Measurements from ENCODE around the gene USP50.
"Not testable (repeated sequence)": the region's sequence is repeated elsewhere in the genome, so short reads cannot be mapped to it uniquely, and the experiment has no call there.

Gene USP50

DNA sequence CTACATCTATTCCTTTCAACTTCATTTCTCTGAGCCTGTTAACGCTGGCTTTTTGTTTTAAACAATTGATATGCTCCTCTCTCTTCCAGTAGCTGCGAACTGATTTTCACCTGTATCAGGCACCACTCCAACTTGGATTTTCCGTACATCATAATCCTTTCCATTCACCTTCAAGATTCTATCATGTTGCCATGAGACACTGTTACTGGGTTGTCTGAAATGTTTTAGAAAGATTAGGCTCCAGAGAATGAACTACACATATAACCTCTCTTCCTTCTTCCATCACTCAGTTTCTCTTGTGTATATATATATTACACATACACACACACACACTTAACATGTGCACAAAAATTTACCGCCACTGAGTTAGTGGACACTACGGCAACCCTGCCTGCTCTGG, at the start of gene USP50:
TSS of gene USP50 (minus strand) at position 101 of the 400 bp plus-strand sequence. CDS start 141 bp downstream, outside the sequence.
- DNase-seq: no peak

DNA sequence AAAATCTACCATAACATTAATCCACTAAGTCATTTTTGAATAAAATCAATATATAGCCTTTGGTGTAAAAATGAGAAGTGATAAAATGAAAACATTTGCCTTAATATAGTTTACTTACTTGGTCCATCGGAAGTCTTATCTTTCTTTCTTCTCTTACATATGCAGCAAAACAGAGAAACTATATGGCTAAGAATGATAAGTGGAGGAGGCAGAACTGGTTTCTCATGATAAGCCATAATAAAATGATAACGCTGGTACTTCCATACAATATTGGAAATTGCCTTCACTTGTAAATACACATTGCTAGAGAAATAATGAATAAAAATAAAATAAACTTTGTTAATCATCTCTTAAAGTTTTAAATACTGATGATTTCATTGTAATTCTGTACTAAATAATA, 47.8 kb upstream of the USP50 start:
- DNase-seq: no peak

- DNase-seq: no peak
Measured at GRCh38 chr15:50593761-50594160, 47.3 kb upstream of the USP50 start.

DNA sequence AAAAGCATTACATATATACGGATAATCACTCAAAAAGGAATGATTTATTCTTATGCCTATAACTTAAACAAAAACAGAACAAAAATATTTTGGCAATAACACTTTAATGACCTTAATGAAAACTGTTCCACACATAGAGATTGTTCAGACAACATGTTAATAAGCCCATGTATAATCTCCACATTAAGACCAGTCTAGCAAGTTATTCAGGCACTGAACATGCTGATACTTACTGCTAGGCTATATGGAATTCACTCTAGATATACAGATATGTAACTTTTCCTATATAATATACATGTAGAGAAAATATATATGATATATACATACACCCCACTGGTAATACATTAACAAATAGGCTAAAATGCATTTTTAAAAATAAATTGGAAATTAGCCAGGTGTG, 43.8 kb upstream of the USP50 start:
- no peak for DNase-seq

GRCh38 chr15:50577492-50577891, 31.0 kb upstream of the USP50 start:
- no peak for DNase-seq

DNA sequence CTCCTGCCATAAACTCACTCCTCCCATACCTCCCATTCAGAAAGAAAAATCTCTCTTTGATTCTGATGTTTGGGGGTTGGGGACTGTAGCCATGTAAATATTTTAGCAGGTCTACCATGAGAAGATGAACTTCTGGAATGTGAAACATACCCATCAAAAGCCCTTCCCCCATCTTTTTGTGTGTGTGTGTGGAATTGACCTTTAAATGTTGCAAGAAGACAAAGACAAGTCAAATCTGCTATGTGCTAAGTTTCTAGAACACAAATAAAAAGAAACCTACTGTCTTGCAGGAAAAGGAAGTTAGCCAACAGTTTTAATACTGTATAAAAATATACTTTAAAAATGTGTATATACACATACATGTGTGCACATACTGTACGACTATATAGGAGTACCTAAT, 29.7 kb upstream of the USP50 start:
- DNase-seq: no peak

- not testable (repeated sequence) for DNase-seq
Measured at GRCh38 chr15:50573842-50574241, 27.4 kb upstream of the USP50 start.

GRCh38 chr15:50563756-50564155, 17.3 kb upstream of the USP50 start:
- no peak for DNase-seq

DNA sequence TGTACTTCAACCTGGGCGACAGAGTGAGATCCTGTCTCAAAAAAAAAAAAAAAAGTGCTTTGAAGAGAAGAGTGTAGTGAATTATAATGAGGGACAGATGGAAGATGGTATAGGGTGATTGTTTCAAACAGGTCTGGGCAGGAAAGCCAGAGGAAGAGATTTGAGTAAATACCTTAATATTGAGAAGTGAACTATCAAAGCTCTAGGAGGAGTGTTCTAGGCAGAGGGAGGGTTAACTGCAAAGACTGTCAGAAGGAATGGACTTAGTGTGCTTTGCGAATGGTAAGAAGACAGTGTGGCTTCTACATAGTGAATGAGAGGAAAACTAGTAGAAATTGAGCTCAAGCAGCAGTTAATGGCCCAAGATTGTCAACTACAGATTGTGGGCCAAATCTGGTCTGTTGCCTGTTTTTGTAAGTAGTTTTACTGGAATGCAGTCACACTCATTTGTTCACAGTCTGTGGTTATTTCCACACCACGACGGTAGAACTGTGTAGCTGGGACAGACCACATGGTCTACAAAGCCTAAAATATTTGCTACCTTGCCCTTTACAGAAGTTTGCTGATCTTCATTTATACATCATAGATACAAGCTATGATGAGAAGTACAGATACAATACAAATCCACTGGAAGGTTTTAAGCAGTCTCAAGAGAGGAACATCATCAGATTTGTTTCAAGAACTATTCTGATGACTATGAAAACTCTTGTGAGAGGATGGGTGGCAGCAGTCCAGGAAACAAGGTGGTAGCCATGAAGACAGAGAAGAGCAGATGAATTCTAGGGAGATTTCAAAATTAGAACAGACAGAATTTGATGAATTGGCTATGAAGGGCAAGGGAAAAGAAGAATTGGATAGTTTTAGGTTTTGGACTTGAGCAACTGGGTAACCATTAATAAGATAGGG, 16.5 kb upstream of the USP50 start:
- DNase-seq: no peak

DNA sequence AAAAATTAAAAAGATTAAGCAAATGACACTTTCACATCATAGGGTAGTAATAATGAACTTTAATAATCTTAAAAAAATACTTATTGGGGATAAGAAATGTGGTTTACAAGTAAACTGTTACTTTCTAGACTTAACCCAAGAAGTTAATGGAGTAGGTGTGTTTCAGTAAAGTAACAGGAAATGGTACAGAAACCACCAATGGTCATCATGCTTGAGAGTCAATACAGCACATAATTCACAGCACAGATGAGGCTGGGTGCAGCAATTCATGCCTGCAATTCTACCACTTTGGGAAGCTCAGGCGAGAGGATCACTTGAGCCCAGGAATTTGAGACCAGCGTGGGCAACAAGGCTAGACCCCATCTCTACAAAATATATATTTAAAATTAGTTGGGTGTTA, 11.5 kb upstream of the USP50 start:
- DNase-seq: no peak

- DNase-seq: no peak
Measured at GRCh38 chr15:50556642-50557371, 10.3 kb upstream of the USP50 start.

GRCh38 chr15:50552238-50552637, 5.8 kb upstream of the USP50 start:
- no peak for DNase-seq

GRCh38 chr15:50549326-50549725, 2.9 kb upstream of the USP50 start:
- DNase-seq: no peak

DNA sequence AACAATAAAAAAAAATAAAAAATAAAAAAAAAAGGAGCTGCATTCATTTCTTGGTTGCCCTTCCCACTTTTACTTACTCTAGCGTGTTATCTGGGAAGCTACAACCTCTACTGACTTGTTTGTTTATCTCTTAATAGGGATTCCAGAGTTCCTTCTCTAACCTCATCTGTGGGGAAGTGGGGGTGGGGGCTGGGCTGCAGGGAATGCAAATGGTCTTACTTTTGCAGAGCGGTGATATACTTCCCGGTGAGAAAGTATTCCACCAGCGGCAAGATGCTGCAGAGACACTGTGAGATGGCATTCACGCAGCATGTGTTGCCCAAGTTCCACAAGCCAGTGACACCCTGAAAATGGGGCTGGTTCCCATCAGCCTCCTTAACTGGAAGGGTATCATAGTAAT, 2.1 kb downstream of the USP50 start:
- DNase-seq: no peak

- no peak for DNase-seq
Measured at GRCh38 chr15:50543556-50543955, 2.9 kb downstream of the USP50 start.

DNA sequence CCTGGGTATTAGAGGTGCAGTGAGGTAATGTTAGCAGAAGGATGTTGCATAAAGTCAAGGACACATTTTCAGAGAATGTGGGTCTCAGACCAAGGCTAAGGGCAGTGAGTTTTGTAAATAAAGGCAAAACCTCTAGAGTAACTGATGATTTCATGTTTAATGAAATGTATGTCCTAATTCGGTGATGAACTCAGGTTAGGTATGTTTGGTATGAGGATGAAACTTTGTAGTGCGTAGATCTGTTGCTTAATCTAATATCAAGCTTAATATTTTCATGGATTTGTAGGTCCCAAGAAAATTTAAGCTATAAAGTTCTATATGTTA, 3.6 kb downstream of the USP50 start:
- DNase-seq: no peak

DNA sequence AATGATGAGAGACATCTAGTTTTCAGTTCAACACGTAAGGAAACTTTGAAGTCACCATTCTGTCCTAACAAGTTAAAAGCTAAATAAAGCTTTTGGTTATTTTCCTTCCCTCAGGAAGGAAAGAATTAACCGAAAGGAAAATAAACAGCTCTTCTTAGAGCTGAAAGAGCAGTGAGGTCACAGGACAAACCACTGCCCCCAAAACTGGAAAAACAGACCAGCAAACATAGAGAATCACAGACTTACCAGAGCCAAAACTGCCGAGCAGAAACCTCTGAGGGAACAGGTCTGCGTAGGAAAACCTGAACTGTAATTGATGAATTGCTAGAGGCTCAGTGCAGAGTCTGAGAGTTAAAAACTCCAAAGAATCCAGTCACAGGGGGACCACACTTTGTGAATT, 14.7 kb downstream of the USP50 start:
- no peak for DNase-seq

DNA sequence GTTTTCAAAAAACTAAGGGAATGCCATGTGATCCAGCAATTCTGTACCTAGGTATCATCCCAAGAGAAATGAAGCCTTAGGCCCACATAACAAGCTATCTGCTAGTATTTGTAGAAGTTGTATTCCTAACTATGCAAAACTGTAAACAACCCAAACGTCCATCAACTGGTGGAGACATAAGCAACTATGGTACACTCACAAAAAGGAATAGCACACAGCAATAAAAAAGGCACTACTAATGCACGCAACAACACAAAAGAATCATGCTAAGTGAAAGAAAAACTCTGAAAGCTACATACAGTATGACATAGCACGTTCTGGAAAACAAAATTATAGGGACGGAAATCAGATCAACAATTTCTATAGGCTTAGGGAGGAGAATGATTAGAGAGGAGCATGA, 15.3 kb downstream of the USP50 start:
- no peak for DNase-seq

DNA sequence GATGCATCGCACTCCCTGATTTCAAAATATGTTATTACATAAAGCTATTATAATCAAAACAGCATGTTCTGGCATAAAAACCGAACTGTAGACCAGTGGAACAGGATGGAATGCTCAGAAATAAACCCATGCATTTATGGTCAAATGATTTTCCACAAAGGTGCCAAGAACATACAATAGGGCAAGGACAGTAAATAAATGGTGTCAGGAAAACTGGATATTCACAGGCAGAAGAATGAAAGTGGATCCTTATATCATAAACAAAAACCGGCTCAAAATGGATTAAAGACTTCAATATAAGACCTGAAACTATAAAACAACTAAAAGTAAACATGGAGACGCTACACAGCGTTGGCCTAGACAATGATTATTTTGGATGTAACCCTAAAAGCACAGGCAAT, 22.6 kb downstream of the USP50 start:
- no peak for DNase-seq

DNA sequence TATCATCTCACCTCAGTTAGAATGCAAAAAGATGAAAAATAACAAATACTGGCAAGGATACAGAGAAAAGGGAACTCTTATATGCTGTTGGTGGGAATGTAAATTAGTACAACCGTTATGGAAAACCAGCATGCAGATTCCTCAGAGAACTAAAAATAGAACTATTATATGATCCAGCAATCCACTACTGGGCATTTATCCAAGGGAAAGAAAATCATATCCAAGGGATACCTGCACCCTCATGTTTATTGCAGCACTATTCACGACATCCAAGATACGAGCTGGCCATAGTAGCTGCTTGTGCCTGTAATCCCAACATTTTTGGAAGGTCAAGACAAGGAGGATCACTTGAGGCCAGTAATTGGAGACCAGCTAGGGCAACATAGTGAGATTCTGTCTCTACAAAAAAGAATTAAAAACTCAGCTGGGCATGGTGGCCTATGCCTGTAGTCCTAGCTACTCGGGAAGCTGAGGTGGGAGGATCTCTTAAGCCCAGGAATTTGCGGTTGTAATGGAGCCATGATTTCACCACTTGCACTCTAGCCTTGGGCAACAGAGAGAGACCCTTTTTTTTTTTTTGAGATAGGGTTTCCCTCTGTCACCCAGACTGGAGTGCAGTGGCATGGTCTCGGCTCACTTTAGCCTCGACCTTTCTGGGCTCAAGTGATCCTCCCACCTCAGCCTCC, 26.6 kb downstream of the USP50 start:
- DNase-seq: no peak

DNA sequence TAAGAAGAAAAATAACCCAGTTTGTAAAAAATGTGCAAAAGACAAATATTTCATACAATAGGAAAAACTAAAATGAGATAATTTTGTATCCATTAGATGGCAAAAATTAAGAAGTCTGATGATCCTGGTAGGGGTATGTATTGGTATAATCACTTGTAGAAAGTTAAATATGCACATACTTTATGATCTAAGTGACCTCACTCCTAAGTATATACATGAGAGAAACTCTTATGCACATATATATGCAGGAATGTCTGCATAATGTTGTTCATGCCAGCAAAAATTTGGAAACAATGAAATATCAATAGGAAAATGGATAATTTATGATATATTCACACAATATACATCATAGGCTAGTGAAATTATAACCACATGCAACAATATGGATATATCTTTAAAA, 33.5 kb downstream of the USP50 start:
- no peak for DNase-seq

DNA sequence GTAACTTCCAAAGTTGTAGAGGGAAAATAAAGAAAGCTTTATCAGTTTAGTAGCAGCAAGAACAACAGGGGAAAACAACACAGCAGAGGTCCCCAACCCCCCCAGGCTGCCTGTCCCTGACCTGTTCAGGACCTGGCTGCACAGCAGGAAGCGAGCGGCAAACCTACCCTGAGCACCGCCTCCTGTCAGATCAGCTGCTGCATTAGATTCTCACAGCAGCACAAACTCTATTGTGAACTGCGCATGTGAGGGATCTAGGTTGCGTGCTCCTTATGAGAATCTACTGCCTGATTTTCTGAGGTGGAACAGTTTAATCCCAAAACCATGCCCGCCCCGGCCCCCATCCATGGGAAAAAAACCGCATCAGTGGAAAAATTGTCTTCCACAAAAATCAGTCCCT, 40.3 kb downstream of the USP50 start:
- DNase-seq: no peak

DNA sequence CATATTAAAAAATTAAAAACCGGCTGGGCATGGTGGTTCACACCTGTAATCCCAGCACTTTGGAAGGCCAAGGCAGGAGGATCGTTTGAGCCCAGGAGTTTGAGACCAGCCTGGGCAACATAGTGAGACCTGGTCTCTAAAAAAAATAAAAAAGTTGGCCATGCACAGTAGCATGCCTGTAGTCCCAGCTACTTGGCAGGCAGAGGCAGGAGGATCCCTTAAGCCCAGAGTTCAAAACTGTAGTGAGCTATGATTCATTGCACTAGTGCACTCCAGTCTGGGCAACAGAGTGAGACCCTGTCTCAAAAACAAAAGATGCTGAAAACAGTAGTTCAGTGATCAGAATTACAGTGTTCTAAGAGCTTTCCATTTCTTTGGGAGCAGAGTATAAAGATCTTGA, 40.8 kb downstream of the USP50 start:
- DNase-seq: not testable (repeated sequence)

DNA sequence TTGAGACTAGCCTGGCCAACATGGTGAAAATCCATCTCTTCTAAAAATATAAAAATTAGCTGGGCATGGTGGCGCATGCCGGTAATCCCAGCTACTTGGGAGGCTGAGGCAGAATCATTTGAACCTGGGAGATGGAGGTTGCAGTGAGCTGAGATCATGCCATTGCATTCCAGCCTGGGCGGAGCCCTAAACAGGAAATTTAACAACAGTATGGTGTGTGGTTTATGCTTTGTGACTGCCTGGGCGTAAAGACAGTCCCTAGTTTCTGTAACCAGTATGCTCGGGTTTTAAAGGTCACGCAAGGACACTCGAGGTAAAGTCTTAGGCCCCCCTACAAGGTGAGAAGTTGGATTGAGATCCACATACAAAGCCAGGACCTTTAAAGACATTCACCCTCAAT, 43.3 kb downstream of the USP50 start:
- no peak for DNase-seq
